CD1c-positive myeloid dendritic cell (primary cell): ENCODE data around the gene RELCH.
A peak's percentile ranks its signal among the peaks of the same experiment; 100 is the strongest.

Experiments used
- DNase-seq: peaks from one replicate; pipeline ENCODE4 v3.0.0-alpha.2; 2016; ENCODE audit errors: extremely low spot score

RELCH gene

GRCh38 chr18:62187543-62188510 lies 772 bp downstream of the RELCH start:
- peak; percentile 47 for DNase-seq

DNA sequence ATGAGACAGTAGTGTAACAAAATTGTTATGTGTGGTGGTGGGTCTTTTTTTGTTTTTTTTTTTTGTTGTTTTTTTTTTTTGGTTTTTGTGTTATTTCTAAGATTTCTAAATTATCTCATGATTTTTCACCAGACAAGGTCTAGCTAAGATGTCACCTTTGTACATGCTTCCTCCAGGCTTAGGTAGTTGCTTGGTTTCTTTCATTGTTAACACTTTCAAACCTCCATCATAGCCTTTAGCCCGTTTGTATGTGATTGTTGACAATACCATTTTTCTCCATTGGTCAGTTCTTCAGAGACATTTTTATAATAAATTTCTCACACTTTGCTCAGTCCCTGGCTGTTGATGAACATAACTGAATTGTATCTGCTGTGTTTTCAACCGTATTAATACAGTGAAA lies 2.2 kb downstream of the RELCH start:
- DNase-seq: no peak

GRCh38 chr18:62196079-62196478 lies 9.0 kb downstream of the RELCH start:
- no peak for DNase-seq

GRCh38 chr18:62196980-62197379 lies 9.9 kb downstream of the RELCH start:
- no peak for DNase-seq

- no peak for DNase-seq
Observed at GRCh38 chr18:62198259-62198658, 11.2 kb downstream of the RELCH start.

- no peak for DNase-seq
Observed at GRCh38 chr18:62199629-62200028, 12.6 kb downstream of the RELCH start.

- DNase-seq: no peak
Observed at GRCh38 chr18:62200121-62200914, 13.3 kb downstream of the RELCH start.

- no peak for DNase-seq
Observed at GRCh38 chr18:62201870-62202269, 14.8 kb downstream of the RELCH start.

DNA sequence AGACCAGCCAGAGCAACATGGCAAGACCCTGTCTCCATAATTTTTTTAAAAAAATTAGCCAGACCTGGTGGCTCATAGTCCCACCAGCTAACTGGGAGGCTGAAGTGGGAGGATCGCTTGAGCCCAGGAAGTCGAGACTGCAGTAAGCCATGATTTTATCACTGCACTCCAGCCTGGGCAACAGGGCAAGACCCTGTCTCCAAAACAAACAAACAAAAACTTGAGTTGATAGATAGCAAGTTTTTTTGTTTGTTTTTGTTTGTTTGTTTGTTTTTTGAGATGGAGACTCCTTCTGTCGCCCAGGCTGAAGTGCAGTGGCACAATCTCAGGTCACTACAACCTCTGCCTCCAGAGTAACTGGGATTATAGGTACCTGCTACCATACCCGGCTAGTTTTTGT lies 18.8 kb downstream of the RELCH start:
- no peak for DNase-seq

- DNase-seq: no peak
Observed at GRCh38 chr18:62206593-62206992, 19.5 kb downstream of the RELCH start.

GRCh38 chr18:62209046-62209445 lies 22.0 kb downstream of the RELCH start:
- peak; percentile 66 for DNase-seq

DNA sequence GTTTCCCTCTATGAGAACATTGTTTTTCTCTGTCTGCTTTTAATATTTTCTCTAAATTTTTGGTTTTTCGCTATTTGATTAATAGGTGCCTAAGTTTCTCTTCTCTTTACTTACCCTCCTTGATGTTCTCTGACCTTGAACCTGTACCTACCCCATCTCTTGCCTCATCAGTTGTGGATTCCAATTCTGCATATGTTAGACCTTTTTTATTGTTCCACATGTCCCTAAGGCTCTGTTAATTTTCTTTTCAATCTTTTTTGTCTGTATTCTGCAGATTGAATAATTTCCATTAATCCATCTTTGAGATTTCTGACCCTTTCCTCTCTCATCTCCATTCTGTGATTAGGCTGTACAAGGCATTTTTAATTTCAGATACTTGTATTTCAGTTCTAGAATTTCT lies 23.1 kb downstream of the RELCH start:
- DNase-seq: no peak

DNA sequence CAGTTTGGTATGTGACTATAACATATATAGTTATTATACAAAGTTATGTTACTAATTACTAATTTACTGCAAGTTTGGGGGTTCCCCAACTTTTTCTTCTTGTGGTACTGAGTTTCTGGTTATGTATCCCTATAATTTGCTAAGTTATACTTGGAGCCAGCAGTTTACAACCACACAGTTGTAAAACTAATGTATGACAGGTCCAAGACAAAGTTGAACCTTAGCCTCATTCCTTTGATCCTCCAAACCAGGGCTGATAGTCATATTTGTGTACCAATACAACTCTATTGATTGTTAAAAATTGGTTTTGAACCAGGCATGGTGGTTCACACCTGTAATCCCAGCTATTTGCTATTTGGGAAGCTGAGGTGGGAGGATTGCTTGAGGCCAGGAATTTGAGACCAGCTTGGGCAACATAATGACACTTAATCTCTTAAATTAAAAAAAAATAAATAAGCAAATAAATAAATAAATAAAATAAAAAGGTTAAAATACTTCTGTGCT lies 24.3 kb downstream of the RELCH start:
- DNase-seq: no peak

DNA sequence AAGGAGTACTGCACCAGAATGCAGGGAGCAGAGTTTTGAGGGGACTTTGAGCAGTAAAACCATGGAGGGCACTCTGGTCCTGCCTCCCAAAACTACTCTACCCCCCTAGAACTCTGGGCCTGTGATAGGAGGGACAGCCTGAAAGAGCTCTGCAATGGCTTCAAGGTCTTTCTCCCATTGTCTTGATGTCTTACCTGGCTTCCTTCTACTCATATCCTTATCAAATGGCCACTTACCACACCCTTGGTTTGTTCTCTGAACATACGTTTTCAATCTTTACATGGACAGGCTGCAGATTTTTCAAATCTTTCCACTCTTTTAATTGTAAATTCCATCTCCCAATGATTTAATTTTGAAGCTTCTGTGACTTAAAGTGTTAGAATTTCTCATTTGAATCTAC lies 27.7 kb downstream of the RELCH start:
- DNase-seq: no peak

DNA sequence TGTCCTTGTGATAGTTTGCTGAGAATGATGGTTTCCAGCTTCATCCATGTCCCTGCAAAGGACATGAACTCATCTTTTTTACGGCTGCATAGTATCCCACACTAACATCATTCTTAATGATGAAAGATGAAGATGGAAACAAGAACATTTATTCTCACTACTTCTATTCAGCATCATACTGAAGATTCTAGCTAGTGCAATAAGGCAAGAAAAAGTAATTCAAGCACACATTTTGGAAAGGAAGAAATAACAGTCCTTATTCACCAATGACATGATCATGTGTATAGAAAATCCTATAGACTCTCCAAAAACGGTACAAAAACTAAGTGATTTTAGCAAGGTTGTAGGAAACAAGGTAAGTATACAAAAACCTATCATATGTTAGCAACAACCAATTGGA lies 37.2 kb downstream of the RELCH start:
- no peak for DNase-seq

DNA sequence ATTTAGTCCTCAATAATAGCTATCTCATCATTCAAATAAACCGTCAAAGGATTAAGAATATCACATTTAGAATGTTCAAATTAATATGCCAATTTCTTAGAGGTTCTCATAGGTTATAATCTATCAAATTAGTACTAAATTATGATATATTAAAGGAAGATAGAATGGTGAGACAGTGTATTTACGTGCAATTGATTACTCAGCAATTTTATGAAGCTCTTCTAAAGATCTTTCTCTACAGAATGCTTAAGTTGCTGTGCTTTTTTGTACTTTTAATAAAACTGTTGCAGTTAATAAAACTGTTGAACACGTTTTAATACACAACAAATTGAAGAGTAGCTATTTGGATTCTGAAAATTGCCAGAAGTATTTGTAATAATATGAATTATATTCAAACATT lies 39.0 kb downstream of the RELCH start:
- no peak for DNase-seq

DNA sequence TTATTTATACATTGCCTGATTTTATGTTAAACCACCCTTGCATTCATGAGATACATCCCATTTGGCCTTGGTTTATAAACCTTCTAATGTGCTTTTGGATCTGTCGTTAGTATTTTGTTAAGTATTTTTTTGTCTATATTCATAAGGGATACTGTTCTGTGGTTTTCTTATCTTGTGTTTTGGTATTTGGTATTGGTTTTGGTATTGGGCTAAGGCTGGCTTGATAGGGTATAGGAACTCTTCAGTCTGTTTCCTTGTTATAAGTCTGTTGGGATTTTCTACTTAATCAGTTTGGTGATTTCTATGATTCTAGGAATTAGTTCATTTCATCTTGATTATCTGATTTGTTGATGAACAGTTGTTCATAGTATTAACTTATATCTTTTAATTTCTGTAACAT lies 49.2 kb downstream of the RELCH start:
- DNase-seq: no peak

- DNase-seq: no peak
Observed at GRCh38 chr18:62239475-62239874, 52.4 kb downstream of the RELCH start.

DNA sequence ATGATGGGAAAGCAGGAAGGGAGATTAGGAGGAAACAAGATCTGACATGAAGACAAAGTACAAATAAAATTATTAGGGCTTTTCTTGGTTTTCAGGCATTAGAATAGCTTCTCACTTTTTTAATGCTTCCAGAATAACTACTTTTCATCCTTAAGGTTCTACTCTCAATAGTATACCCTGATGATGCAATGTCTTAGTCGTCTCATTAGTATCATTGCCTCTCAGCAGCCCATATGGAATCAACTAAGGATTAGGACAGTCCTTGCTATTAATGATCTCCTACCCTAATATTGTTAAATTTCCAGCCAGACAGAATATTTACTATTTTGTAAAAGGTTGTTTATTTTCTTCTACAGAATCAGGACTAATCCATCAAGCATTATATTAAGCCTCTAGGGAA lies 55.9 kb downstream of the RELCH start:
- no peak for DNase-seq

DNA sequence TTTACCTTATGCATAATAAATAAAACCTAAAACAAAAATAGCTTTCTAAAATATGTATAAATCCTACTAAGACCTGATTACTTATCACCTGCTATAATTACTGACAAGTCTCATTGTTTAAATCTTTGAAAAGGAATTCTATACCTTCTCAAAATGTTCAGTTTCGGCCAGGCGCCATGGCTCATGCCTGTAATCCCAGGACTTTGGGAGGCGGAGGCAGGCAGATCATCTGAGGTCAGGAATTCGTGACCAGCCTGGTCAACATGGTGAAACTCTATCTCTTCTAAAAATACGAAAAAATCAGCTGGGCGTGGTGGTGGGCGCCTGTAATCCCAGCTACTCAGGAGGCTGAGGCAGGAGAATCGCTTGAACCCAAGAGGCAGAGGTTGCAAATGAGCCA lies 58.1 kb downstream of the RELCH start:
- DNase-seq: no peak

DNA sequence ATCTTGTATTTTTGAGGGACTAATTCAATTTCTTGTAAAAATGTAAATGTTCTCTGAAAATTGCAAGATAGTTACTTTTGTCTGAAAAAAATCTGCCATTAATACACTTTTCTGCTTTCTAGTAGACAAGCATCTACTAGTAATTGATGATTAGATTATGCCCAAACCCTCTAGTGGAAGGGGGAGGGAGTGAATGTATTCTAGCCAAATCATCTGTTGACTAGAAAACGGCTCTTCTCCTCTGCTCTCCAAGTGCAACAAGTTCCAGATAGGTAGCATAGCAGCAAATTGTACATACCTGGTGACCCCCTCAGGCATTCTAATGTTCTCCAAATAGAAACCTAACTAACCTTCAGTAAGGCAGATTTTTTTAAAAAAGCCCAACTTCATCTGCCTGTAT lies 58.6 kb downstream of the RELCH start:
- DNase-seq: no peak

DNA sequence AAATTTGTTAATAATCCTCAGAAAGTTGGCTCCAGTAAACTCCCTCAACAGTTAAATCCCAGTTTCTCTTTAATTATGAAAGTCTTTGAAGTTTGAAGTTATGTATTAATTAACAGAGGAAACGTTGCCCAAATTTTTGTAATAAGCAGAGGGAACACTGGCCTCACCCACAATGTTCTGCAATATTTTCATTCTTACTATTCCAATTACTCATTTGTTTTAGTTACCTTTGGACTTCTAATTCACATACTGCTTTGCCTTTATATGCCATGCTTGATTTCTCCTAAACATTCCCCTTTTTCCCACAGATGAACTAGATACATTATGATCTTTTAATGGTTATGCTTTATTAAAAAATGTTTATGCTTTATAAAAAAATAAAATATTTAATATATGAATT lies 61.3 kb downstream of the RELCH start:
- DNase-seq: no peak
